ENCODE results near the gene NWD2.
"Not testable (repeated sequence)": the region's sequence is repeated elsewhere in the genome, so short reads cannot be mapped to it uniquely, and the experiment has no call there.

NWD2 gene

DNA sequence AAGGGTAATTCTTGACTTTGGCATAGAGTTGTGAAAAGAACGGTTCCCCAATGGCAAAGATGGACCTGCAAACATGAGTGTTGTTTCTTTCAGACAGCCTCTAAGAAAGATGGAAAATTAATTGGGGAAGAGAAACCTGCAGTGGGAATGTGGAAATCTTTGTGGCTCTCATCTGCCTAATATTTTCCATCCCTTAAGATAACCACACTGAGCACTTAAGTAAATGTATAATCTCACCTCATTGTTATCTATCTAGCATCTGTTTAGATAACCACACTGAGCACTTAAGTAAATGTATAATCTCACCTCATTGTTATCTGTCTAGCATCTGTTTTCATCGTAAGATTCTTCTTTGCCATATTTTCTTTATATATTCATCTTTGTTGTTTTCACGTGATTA, 149.3 kb downstream of the NWD2 start:
- DNase-seq = no peak

DNA sequence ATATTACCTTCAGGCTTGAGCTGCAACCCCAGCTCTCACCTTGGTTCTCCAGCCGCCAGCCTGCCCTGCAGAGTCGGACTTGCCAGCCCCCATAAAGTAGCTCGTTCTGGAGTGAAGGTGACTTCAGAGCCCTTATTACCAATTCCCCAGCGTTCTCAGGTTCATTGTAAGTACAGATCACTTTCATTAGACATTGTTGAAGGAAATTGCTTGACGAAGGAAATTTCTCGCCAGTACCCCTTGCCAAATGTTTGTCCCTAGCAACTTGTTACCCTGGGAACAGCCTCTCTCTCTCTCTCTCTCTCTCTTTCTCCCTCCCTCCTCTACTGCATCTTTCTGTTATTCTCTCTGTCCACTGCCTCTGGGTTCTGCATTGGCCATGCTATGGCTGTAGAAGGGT, 153.0 kb downstream of the NWD2 start:
- DNase-seq = no peak

DNA sequence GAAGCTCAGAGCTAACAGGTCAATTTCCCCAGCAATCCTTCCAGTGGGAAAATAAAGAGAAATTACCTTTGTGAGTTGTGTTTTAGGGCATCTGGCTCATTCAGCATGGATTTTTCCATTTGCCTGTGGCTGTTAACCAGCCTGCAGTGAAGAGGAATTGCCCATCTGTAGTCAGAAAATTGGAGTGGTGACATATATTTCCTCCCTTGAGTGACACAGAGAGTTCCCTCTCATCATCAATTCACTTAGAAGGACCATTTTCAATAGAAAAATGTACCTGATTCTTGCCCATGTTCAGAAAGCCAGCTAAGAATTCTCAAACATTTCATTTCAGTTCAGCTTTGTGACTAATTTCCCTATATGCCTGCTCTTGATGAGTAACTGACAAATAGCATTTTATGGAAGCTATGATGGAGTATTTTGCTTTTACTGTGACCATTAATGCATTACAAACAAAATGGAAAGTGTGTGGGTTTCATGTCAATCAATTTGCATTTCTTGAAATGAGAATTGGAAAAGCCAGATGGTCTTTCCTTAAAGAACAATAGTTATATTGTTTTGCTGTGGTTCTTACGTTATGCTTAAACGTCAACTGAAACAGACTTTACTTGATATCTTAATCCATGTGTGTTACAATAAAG, 155.8 kb downstream of the NWD2 start:
- DNase-seq = no peak

- not testable (repeated sequence) for DNase-seq
Observed at GRCh38 chr4:37407938-37408826, 163.6 kb downstream of the NWD2 start.

- DNase-seq = not testable (repeated sequence)
Observed at GRCh38 chr4:37413612-37414011, 169.1 kb downstream of the NWD2 start.

GRCh38 chr4:37415845-37416369, 171.4 kb downstream of the NWD2 start:
- no peak for DNase-seq

DNA sequence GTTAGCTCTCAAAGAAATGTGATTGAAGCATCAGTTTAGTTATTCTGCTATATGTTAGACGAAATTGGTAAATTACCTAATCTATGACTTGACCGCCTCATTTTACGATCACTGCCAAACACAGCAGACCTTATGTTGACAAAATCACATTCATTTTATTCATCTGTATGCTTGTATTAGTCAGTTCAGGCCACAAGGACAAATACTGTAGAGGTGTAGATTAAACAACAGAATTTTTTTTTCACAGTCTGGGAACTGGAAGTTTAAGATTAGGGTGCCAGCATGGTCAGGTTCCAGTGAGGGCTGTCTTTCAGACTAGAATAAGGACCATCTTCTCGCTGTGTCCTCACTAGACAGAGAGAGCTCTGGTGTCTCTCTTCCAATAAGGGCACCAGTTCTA, 177.1 kb downstream of the NWD2 start:
- no peak for DNase-seq

- DNase-seq = no peak
Observed at GRCh38 chr4:37422102-37422501, 177.6 kb downstream of the NWD2 start.

DNA sequence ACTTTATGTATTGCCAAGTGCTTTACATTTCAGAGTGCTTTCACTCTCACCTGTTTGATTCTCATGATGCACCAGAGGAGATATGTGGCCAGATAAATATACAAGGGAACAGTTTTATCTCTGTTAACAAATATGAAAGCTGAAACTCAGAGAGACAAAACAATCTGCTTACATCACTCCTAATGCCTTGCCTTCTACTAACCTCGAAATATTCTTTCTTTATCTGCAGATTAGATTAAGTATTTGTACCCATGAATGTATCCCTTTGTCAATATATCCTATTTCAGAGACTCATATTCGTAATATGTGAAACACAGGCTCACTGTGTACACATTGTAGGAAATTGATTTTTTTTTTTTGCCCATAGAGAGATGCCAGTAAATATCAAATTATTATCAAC, 178.1 kb downstream of the NWD2 start:
- DNase-seq = no peak

GRCh38 chr4:37423310-37423709, 178.8 kb downstream of the NWD2 start:
- no peak for DNase-seq

DNA sequence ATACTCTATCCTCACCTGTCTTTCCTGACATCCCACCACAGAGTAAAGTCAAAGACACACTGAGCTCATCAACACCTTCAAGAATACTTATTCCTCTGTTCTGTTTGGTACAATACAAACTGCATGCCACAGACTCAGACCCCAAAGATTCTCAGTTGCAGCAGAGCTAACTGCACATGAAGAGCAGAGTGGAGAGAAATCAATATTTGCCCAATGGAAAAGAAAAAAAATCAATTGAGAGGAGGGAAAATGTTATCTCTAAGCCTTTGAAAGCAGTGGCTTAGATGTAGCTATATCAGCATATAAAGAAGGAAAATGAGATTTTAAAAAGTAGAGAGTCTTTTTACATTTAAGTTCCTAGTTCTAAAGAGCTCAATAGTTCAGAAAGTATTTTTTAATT, 180.2 kb downstream of the NWD2 start:
- no peak for DNase-seq

DNA sequence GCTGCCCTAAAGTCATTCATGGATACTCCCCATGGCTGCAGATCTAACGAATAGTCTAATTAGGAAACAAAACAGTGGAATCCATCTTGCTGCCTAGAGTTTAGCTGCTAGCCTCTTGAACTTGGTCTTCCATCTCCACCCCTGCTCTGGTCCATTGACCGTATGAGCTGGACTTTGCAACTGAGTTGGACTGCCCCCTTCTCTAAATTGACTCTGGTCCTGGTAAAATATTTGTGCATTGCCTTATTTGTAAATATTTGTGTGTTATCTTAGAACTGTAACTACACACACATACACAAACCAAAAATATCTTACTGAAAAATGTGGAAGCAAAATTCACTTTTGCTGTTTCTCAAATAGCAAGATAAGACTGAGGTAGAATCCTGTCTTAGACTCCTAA, 181.3 kb downstream of the NWD2 start:
- no peak for DNase-seq

DNA sequence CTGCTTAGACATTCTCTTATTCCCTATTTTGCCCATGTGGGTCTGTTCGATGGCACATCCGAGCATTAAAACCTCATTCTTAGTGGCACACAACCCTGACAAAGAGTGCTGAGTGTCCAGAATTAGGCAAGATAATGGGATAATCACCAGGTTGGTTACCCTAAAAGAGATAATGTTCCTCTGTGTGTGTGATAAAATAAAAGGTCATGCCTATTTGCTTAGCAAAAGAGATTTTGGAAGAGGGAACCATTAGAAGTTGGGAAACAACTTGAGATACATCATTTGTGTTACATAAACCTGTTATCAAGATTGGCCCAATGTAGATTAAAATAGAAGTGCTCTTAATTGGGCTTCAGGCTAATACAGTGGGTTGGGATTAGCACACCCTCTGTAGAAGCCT, 182.7 kb downstream of the NWD2 start:
- DNase-seq = no peak

GRCh38 chr4:37429906-37430305, 185.4 kb downstream of the NWD2 start:
- no peak for DNase-seq

DNA sequence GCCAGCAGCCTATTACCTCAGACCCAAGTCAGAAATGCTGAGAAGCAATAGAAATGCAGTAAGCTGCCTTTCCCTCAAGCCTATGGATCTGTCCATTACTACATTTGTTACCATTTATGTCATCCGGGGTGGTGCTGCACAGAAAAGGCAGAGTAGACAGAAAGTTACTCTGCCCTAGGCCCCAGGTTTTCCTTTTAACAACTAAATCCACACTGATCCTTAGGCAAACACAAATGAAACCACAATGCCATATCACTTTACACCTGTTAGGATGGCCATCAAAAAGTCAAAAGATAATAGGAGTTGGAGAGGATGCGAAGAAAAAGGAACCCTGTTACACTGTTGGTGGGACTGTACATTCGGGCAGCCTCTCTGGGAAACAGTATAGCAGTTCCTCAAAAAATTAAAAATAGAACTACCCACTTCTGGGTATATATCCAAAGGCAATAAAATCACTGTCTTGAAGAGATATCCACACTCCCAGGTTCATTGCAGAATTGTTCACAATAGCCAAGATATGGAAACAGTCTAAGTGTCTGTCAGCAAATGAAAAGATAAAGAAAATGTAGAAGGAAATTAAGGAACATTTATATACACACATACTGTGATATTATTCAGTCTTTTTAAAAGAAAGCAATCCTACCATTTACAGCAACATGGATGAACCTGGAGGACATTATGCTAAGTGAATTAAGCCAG, 186.3 kb downstream of the NWD2 start:
- no peak for DNase-seq

DNA sequence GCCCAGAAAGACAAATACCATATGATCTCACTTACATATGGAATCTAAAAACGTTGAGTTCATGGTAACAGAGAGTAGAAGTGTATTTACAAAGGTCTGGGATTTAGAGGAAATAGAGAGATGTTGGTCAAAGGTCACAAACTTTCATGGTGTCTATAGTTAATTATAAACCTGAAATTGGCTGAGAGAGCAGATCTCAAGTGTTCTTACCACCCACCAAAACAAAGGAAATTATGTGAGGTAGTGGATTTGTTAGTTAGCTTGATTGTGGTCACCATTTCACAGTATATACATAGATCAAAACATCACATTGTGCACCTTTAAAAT, 186.8 kb downstream of the NWD2 start:
- DNase-seq = no peak

GRCh38 chr4:37434469-37434868, 189.9 kb downstream of the NWD2 start:
- peak; percentile 5 for DNase-seq

DNA sequence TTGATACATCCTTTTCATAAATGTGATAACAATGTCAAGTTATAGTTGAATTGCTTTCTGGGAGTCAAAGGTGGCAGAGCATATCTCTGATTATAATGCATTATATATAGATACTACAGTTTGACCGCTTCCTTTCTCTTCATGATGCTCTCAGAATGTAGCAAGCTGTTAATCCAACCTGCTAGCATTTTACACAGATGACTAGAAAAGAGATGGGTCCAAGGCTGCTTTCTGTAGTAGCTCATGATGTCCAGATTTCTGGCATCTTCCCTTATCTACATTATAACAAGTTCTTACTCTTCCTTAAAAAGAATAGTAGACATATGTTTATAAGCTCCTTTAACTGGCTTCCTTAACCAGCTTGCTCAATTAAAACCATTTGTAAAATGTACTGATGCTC, 192.0 kb downstream of the NWD2 start:
- DNase-seq = no peak

DNA sequence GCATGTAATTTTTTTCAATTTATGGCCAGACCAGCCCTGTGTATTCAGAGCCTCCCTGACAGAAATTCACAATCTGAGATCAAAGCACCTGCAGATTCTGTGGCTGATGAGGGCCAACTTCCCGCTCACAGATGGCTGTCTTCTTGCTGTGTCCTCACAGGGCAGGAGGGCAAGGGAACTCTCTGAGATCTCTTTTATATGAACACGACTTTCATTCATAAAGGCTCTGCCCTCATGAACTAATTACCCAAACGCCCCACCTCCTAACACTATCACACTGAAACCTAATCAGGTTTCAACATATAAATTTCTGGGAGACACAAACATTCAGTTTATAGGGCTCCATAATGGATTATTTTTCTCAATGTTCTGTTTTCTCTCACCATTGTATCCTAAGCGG, 192.6 kb downstream of the NWD2 start:
- DNase-seq = no peak

GRCh38 chr4:37438564-37439279, 194.2 kb downstream of the NWD2 start:
- DNase-seq = no peak

GRCh38 chr4:37439809-37440474, 195.4 kb downstream of the NWD2 start:
- DNase-seq = no peak

DNA sequence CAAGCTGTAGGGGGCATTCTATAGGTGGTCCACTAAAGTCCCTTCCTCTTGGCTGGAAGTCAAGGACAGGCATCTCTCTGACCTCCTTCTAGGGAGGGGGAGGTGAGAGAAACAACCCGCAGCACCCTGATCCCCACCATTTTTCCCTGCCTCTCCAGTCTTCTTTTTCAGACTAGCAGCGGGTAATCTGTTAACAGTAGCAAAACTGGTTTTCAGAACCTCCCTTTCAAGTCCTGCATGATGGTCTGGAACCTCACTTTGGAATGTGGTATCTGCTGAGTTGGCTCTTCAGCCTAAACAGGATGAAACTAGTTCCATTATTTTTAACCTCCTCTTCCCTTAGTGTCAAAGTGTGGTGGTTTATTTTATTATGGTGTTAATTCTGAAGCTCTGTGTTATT, 196.0 kb downstream of the NWD2 start:
- no peak for DNase-seq
